GM13976 (cell line): ENCODE measurements around the gene SCN3B.

Experiments
- DNase-seq: peaks from one replicate; pipeline ENCODE4 v3.0.0; 2012; ENCODE audit warnings: low spot score
- CTCF ChIP-seq: IDR thresholded peaks from 2 replicates; pipeline ENCODE4 v1.5.1; 2012; ENCODE audit warnings: borderline replicate concordance, mild to moderate bottlenecking; ENCODE audit not compliant: insufficient read depth; ENCODE audit errors: extremely low read depth, missing control alignments, control extremely low read depth
- in situ Hi-C: fragments of 300-500 bp; cut with MboI; formaldehyde crosslinking; loops from one replicate; pipeline ENCODE4 v1.12.0; 2022; ENCODE audit warnings: low sequenced_read_pairs, mixed read lengths, inconsistent platforms; ENCODE audit not compliant: unreplicated experiment

SCN3B gene

GRCh38 chr11:123628936-123629683 is 25.3 kb downstream of the SCN3B start:
- DNase-seq, result no peak
- TF ChIP-seq CTCF, result no peak
- in situ Hi-C loops, result no loop called here

- in situ Hi-C loops, result no loop called here
- TF ChIP-seq CTCF, result no peak
- DNase-seq, result no peak
These were observed 29.4 kb downstream of the SCN3B start for GRCh38 chr11:123624974-123625373.

- in situ Hi-C loops, result no loop called here
- no peak for DNase-seq
- TF ChIP-seq CTCF, result no peak
These were observed 31.8 kb downstream of the SCN3B start for GRCh38 chr11:123622576-123622975.

GRCh38 chr11:123616505-123617198 is 37.8 kb downstream of the SCN3B start:
- in situ Hi-C loops, result no loop called here
- TF ChIP-seq CTCF, result no peak
- no peak for DNase-seq

DNA sequence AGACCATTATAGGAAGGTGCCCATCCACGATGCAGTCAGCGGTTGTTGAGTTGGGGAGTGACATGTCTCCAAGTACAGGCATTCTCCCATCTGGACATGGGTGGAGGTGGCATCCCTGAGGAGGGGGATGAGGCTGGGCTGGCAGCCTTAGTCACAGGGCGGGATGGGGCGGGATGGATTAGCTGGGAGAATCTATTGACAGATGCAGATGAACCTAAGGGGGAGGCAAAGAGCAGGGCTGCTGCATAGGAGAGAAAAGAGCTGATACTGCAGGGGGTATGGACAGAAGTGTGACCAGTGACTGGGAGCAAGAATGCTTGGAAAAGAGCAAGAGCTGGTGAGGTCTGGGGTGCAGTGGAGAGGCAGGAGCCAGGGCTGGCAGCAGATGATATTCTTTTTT is 42.7 kb downstream of the SCN3B start:
- in situ Hi-C loops, result no loop called here
- TF ChIP-seq CTCF, result no peak
- no peak for DNase-seq

DNA sequence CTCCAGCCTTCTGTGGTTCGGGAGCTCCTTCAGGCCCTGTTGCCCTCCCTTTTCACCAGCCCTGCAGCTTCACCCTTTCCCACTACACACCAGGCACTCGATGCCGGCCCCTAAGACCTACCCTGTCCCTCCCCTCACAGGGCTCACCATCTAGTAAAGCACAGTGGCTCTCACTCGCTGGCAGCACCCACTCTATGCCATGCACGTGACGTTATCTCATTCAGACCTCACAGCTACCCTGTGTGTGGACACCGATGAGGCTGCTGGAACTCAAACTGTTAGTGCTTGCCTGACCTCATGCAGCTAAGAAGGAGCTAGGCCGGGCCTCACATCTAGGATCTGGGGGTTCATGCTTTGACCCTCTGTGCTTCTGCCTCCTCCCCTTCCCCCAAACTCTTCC is 45.5 kb downstream of the SCN3B start:
- TF ChIP-seq CTCF, result no peak

More for the DNA sequence above, 45.5 kb downstream of the SCN3B start:
- DNase-seq, result no peak
- in situ Hi-C loops, result no loop called here
